Loucy (cell line): ENCODE measurements around the gene THTPA.

Experiments
- H2AFZ ChIP-seq: fragments of 200-600 bp; sonication (generic); 2 replicates; pipeline ENCODE4 v1.6.0; 2016; ENCODE audit warnings: antibody characterized with exemption, mild to moderate bottlenecking, low read length, moderate library complexity
- H3F3A ChIP-seq: fragments of 200-600 bp; 2 replicates; pipeline ENCODE4 v1.6.0; 2016; ENCODE audit warnings: antibody characterized with exemption, low read depth, mild to moderate bottlenecking
- H3K27me3 ChIP-seq: fragments of 200-600 bp; sonication (generic); 2 replicates; pipeline ENCODE4 v1.6.1; 2014; ENCODE audit warnings: low read length, mild to moderate bottlenecking; ENCODE audit not compliant: insufficient read depth, poor library complexity, severe bottlenecking
- H3K36me3 ChIP-seq: fragments of 200-600 bp; sonication (generic); 2 replicates; pipeline ENCODE4 v1.6.1; 2016; ENCODE audit warnings: low read length; ENCODE audit not compliant: insufficient read depth
- H3K4me1 ChIP-seq: fragments of 200-600 bp; sonication (generic); 2 replicates; pipeline ENCODE4 v1.5.1; 2014; ENCODE audit warnings: low read length, mild to moderate bottlenecking; ENCODE audit not compliant: insufficient read depth, poor library complexity, severe bottlenecking
- H3K4me2 ChIP-seq: fragments of 200-600 bp; sonication (generic); 2 replicates; pipeline ENCODE4 v1.6.0; 2014; ENCODE audit warnings: antibody characterized with exemption, low read length, low read depth, mild to moderate bottlenecking; ENCODE audit not compliant: poor library complexity, severe bottlenecking
- H3K4me3 ChIP-seq: fragments of 200-600 bp; sonication (generic); 2 replicates; pipeline ENCODE4 v1.5.1; 2014; ENCODE audit warnings: low read length, mild to moderate bottlenecking, mixed read lengths; ENCODE audit not compliant: poor library complexity, severe bottlenecking
- H3K79me2 ChIP-seq: fragments of 200-600 bp; sonication (generic); 2 replicates; pipeline ENCODE4 v1.6.1; 2014; ENCODE audit warnings: low read length; ENCODE audit not compliant: insufficient read depth
- H3K9ac ChIP-seq: fragments of 200-600 bp; sonication (generic); 2 replicates; pipeline ENCODE4 v1.6.0; 2014; ENCODE audit warnings: mild to moderate bottlenecking, low read depth, low read length, moderate library complexity; ENCODE audit not compliant: poor library complexity, severe bottlenecking
- H3K9me2 ChIP-seq: fragments of 200-600 bp; sonication (generic); replicated peaks from 2 replicates; pipeline ENCODE4 v1.6.1; 2016; ENCODE audit warnings: low read depth, low read length, mixed read lengths
- H3K9me3 ChIP-seq: fragments of 200-600 bp; sonication (generic); 2 replicates; pipeline ENCODE4 v1.6.1; 2014; ENCODE audit warnings: mild to moderate bottlenecking, antibody characterized with exemption, low read length, low read depth; ENCODE audit not compliant: insufficient read depth
- H4K20me1 ChIP-seq: fragments of 200-600 bp; sonication (generic); 2 replicates; pipeline ENCODE4 v1.6.0; 2014; ENCODE audit warnings: antibody characterized with exemption, low read length, mild to moderate bottlenecking; ENCODE audit not compliant: insufficient read depth, poor library complexity, severe bottlenecking
- EZH2phosphoT487 ChIP-seq: fragments of 200-600 bp; IDR thresholded peaks from 2 replicates; pipeline ENCODE4 v1.6.1; 2018; ENCODE audit warnings: antibody characterized with exemption, mild to moderate bottlenecking, moderate library complexity, borderline replicate concordance
- TF ChIP-seq, protein P1 (sequence below): fragments of 200-600 bp; sonication (generic); conservative IDR thresholded peaks from 2 replicates; pipeline ENCODE4 v1.5.1; 2014; ENCODE audit warnings: mild to moderate bottlenecking, antibody characterized with exemption, low read length

THTPA gene

DNA sequence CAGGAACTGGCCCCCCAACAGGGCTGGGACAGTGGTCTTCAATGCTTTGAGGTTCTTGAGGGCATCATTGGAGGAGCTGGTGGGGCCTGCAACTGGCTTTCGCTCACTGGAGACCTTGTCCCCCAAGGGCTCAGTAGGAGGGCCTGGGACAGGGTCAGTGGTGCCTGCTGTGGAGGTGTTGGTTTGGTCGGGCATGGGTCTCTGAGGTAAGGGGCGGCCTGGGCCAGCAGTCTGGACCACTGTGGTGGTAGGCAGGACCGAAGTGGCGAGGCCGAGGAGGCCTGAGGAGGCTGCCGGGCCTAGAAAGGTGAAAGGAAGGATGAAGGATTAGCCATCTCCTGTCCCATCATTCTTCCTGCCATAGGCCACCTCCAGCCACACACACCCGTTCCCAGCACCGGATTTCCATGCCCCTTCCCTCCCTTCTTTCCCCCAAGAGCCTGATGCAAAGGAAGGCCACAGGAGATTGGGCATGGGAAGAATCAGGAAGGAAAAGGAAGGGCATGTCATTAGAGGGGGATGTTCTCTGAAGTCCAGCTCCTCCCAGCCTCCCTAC is 33.4 kb upstream of the THTPA start:
- H3K4me3 ChIP-seq: no peak overlapping the region
- H2AFZ ChIP-seq: no peak overlapping the region
- H3K27me3 ChIP-seq: no peaks in the 10 kb centered on the region
- H3K4me1 ChIP-seq: no peaks in the 10 kb centered on the region
- H3F3A ChIP-seq: no peaks in the 10 kb centered on the region
- no peaks in the 10 kb centered on the region for H3K36me3 ChIP-seq
- H3K79me2 ChIP-seq: no peaks in the 10 kb centered on the region
- H3K9ac ChIP-seq: no peak overlapping the region
- no peak overlapping the region for H3K4me2 ChIP-seq
- H4K20me1 ChIP-seq: no peaks in the 10 kb centered on the region
- H3K9me3 ChIP-seq: no peaks in the 10 kb centered on the region
- TF ChIP-seq, protein P1, sequence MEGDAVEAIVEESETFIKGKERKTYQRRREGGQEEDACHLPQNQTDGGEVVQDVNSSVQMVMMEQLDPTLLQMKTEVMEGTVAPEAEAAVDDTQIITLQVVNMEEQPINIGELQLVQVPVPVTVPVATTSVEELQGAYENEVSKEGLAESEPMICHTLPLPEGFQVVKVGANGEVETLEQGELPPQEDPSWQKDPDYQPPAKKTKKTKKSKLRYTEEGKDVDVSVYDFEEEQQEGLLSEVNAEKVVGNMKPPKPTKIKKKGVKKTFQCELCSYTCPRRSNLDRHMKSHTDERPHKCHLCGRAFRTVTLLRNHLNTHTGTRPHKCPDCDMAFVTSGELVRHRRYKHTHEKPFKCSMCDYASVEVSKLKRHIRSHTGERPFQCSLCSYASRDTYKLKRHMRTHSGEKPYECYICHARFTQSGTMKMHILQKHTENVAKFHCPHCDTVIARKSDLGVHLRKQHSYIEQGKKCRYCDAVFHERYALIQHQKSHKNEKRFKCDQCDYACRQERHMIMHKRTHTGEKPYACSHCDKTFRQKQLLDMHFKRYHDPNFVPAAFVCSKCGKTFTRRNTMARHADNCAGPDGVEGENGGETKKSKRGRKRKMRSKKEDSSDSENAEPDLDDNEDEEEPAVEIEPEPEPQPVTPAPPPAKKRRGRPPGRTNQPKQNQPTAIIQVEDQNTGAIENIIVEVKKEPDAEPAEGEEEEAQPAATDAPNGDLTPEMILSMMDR: no peak
- TF ChIP-seq EZH2phosphoT487: no peak
- no peaks in the 10 kb centered on the region for H3K9me2 ChIP-seq

DNA sequence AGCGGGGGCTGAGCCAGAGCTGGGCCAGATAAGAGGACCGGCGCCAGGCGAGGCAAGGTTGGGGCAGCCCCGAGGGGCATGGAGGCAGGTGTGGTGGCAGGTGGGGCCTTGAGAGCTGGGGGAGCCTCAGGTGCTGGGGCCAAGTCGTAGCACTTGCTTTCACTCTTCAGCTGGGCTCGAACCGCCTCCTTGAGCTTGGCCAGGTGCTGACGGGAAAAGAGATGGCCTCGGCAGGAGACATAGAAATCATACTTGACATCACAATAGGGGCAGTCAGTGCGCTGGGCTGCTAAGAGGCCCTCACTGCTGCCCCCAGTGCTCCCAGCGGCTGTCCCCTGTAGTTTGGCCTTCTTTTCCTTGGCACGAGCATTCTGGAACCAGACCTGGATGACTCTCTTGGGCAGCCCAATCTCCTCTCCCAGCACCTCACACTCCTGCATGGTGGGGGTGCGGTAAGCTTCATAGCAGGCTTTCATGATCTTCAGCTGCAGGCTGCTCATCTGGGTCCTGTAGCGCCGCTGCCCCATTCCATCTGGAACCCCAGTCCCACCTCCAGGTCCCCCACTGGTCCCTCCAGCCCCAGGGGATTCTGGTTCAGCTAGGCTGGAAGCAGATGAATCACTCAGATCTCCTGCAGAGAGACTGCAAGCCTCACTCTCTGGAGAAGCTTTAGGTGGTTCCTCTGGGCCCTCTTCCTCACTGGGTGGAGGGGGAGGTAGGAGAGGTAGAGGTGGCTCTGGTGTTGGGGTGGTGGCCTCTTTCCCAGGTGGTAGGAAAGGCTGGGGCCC is 32.6 kb upstream of the THTPA start:
- TF ChIP-seq, protein P1: no peak
- TF ChIP-seq EZH2phosphoT487: no peak
- Histone ChIP-seq H3K4me3 (no peak overlapping the region), H3K4me2 (no peak overlapping the region), H3K36me3 (no peaks in the 10 kb centered on the region), H3F3A (no peaks in the 10 kb centered on the region), H3K79me2 (no peaks in the 10 kb centered on the region), H3K9me3 (no peaks in the 10 kb centered on the region), H3K9ac (no peak overlapping the region), H3K9me2 (no peaks in the 10 kb centered on the region), H3K27me3 (no peaks in the 10 kb centered on the region), H3K4me1 (no peaks in the 10 kb centered on the region), H4K20me1 (no peaks in the 10 kb centered on the region), H2AFZ (no peak overlapping the region)

DNA sequence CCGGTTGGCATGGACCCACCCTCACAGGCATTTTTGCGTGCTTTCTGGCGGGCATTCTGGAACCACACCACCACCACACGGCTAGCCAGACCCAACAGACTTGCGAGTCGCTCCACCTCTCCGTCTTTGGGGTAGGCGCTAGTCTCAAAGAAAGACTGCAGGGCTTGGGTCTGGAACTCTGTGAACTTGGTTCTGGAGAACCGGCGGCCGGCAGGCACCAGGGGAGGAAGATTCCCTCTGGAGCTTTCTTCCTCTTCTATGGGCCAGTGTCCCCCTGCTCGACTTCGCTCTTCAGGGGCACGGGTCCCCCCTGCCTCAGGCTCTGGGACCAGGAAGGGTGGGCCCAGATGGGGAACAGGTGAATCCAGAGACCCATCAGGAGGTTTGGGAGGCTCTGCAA is 31.1 kb upstream of the THTPA start:
- H2AFZ ChIP-seq: no peak overlapping the region
- no peaks in the 10 kb centered on the region for H3K9me2 ChIP-seq
- H3K4me3 ChIP-seq: no peak overlapping the region
- no peaks in the 10 kb centered on the region for H3K79me2 ChIP-seq
- peaks cover 1% of the 10 kb centered on the region for H3K4me1 ChIP-seq
- no peaks in the 10 kb centered on the region for H3K36me3 ChIP-seq
- H3K9me3 ChIP-seq: no peaks in the 10 kb centered on the region
- no peaks in the 10 kb centered on the region for H4K20me1 ChIP-seq
- no peak overlapping the region for H3K9ac ChIP-seq
- H3K27me3 ChIP-seq: no peaks in the 10 kb centered on the region
- TF ChIP-seq EZH2phosphoT487: no peak
- TF ChIP-seq, protein P1: no peak
- H3K4me2 ChIP-seq: no peak overlapping the region
- no peaks in the 10 kb centered on the region for H3F3A ChIP-seq
